ENCODE data around the gene TNIP2. TPM values are rescaled to one million over a fixed set of nuclear protein-coding genes. Genes with fewer than 3 reads are reported as not detected.

TNIP2 gene
- total and polyA plus RNA-seq, 2 of the 8 experiments (the other 6 are each of a cell fraction or from before 2014, with no cell fraction given): 23.7 to 37.7 TPM

DNA sequence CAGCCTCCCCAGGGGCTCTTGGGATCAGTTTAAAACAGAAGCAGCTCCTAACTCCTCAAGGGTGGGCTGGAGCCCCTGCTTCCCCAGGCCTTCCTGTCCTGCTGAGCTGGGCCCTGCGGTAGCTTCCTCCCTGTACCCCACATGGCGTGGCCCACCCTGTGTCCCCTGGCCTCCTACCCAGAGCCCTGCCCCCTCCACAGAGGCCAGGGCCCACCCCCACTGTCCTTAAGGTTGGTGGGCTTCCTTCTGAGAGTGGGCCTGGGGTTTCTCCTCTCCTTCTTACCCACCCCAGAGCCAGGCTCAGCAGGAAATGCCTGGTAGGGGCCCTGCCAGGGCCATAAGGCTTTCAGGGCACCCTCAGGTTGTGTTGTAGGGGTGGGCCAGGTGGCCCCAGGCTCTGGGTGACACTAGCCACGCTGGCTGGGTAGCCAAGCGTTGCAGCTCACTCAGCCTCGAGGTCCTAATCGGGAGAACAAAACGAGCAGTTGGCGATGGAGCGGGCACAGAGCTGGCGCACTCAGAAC, 48.4 kb upstream of the TNIP2 start (continued):
- no peak for TF ChIP-seq PHF8 (conservative IDR thresholded peaks at IDR 0.05; ENCODE audit: low read depth, low read length)
- TF ChIP-seq SP1 (IDR thresholded peaks at IDR 0.05; ENCODE audit: low read depth, low read length): no peak
- no peak for TF ChIP-seq SAP30 (IDR thresholded peaks at IDR 0.05; ENCODE audit: insufficient read depth, insufficient replicate concordance, low read length)
- no peak for TF ChIP-seq RFX5 (IDR thresholded peaks at IDR 0.05; ENCODE audit: borderline replicate concordance, low read depth, low read length)
